ENCODE data around the gene SLC23A1.
A peak's percentile ranks its signal among the peaks of the same experiment; 100 is the strongest.

SLC23A1 gene

GRCh38 chr5:139383275-139383992, at the start of gene SLC23A1:
Gene SLC23A1, minus strand, starts transcription at chr5:139383297. Its CDS starts 44 bp downstream, at chr5:139383253.
- DNase-seq (ENCODE audit: low read depth): no peak
- no peak for TF ChIP-seq CTCF (IDR thresholded peaks at IDR 0.05; ENCODE audit: low read depth, low read length, missing control alignments)
- no peak within 1 kb of the TSS for H3K4me3 ChIP-seq (ENCODE audit: low read depth, low read length)

DNA sequence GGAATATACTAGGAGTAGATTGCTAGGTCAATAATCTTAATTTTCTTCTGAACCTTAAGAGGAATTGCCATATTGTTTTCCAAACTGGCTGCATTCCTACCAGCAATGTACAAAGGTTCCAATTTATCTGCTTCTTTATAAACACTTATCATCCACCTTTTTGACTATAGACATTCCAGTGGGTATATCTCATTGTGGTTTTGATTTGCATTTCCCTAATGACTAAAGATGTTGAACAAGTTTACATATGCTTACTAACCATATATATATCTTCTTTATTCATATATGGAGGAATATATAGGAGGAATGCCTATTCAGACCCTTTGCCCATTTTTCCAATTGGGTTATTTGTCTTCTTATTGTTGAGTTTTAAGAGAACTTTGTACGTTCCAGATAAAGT, 48.6 kb upstream of the SLC23A1 start:
- TF ChIP-seq CTCF (IDR thresholded peaks at IDR 0.05; ENCODE audit: low read depth, low read length, missing control alignments): no peak
- H3K4me3 ChIP-seq (ENCODE audit: low read depth, low read length): no peak overlapping the region
- DNase-seq (ENCODE audit: low read depth): no peak

- no peak for DNase-seq (ENCODE audit: low read depth)
- no peak for TF ChIP-seq CTCF (IDR thresholded peaks at IDR 0.05; ENCODE audit: low read depth, low read length, missing control alignments)
- no peak overlapping the region for H3K4me3 ChIP-seq (ENCODE audit: low read depth, low read length)
Measured at GRCh38 chr5:139430015-139430414, 46.9 kb upstream of the SLC23A1 start.

DNA sequence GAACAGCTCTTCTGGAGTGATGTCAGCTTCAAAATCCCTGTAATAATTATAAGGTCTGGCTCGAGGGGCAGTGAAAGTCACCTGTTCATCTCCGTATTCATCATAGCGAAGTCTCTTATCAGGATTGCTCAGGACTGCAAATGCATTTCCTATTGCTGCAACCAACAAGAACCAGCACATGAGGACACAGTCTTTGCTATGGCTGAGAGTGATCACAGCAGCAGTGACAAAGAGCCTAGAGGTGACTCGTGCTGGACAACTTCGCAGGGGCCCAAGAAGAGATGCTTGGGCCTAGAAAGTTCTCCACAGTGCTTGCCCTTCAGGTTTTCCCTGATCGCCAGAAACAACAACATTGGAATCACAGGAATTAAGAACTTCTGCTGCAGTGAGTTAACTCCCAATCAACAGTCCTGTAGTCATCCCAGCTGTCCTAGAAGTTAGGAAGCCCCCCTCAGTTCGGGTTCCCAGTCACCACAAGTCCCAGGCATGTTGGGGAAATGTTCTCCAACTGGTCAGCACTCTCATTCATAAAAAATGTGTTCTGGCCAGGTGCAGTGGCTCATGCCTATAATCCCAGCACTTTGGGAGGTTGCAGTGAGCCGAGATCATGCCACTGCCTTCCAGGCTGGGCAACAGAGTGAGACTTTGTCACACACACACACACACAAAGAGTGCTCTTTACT, 43.2 kb upstream of the SLC23A1 start:
- H3K4me3 ChIP-seq (ENCODE audit: low read depth, low read length): no peak overlapping the region
- no peak for DNase-seq (ENCODE audit: low read depth)
- no peak for TF ChIP-seq CTCF (IDR thresholded peaks at IDR 0.05; ENCODE audit: low read depth, low read length, missing control alignments)

DNA sequence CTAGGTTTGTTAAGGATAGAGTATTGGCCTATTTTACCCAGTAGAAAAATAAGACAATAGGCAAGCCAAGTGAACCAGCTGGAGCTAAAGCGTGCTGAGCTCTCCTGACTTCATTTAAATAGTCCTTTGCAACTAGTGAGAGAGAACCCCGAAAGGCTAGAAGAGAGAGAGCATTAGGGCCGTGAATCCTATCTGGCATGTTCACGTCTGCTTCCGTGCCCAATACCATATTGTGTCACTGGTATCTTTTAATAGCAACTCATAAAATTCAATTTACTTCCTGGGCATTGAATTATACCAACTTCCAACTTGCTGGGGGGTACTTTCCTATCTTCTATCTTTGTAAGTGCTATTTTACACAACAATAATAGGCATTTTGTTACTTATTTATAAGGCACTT, 42.4 kb upstream of the SLC23A1 start:
- no peak for TF ChIP-seq CTCF (IDR thresholded peaks at IDR 0.05; ENCODE audit: low read depth, low read length, missing control alignments)
- no peak overlapping the region for H3K4me3 ChIP-seq (ENCODE audit: low read depth, low read length)
- no peak for DNase-seq (ENCODE audit: low read depth)

GRCh38 chr5:139422307-139422893, 39.3 kb upstream of the SLC23A1 start:
- no peak for DNase-seq (ENCODE audit: low read depth)
- TF ChIP-seq CTCF (IDR thresholded peaks at IDR 0.05; ENCODE audit: low read depth, low read length, missing control alignments): peak; percentile 81
- H3K4me3 ChIP-seq (ENCODE audit: low read depth, low read length): no peak overlapping the region

Measured in GM12864 (cell line).